ENCODE data around the gene STRA8.
A peak's percentile ranks its signal among the peaks of the same experiment; 100 is the strongest.

STRA8 gene

DNA sequence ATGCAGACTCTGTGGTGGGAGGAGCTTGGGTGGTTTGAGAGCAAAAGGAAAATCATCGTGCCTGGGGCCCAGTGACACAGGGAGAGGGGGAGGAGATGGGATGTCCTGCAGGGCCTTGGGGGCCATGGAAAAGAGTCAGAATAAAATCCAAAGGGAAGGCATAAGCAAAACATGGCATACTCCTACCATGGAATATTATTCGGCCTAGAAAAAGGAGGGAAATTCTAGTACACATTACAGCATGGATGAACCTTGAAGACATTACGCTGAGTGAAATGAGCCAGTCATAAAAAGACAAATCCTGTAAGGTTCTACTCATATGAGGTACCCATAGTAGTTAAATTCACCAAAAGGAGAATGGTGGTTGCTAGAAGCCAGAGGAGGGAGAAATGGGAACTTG is 38.7 kb downstream of the STRA8 start:
- no peak for DNase-seq

DNA sequence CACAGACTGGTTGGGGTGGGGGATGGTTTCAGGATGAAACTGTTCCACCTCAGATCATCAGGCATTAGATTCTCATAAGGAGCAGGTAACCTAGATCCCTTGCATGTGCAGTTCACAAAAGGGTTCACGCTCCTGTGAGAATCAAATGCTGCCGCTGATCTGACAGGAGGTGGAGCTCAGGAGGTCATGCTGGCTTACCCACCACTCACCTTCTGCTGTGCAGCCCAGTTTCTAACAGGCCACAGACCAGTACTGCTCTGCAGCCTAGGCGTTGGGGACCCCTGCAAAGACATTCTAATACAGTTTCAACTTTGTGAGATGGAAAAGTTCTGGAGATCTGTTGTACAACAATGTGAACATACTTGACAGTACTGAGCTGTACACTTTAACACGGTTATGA is 39.9 kb downstream of the STRA8 start:
- DNase-seq: no peak

DNA sequence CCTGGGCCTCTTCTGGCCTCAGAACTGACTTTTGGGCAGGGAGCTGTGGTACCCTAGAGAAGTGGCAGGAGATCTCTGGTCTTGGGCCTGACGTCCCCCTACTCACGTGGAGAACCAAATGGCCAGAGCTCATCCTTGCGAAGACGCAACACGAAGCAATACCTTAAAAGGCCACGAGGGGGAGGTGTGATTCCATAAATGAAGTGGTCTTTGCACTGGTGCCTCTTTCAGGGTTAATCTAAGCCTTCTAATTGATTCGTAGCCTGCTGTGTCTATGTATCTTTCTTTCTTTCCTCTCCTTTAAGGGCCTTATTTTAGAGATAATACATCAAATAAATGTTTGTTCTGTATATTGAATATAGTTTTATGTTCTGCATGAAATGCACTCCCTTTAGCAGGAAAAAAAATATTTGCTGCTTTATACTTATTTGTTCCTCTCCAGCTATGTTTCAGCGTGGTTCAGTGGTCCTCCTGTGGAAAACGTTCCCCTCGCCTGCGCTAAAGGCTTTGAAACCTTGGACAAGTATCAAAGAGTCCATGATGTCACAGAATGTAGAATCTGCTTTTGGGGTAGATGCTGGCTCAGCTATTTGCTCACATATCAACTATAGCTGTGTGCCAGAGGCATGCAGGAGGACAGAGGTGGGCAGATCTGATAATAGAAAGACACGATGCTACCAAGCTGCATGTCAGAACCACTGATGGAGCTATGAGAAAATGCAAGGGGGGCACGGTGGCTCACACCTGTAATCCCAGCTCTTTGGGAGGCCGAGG is 41.0 kb downstream of the STRA8 start:
- peak; percentile 40 for DNase-seq

GRCh38 chr7:135275971-135276580 is 42.4 kb downstream of the STRA8 start:
- no peak for DNase-seq

- DNase-seq: no peak
These were observed 43.5 kb downstream of the STRA8 start for GRCh38 chr7:135277161-135277560.

- peak; percentile 56 for DNase-seq
These were observed 47.8 kb downstream of the STRA8 start for GRCh38 chr7:135281363-135281949.

DNA sequence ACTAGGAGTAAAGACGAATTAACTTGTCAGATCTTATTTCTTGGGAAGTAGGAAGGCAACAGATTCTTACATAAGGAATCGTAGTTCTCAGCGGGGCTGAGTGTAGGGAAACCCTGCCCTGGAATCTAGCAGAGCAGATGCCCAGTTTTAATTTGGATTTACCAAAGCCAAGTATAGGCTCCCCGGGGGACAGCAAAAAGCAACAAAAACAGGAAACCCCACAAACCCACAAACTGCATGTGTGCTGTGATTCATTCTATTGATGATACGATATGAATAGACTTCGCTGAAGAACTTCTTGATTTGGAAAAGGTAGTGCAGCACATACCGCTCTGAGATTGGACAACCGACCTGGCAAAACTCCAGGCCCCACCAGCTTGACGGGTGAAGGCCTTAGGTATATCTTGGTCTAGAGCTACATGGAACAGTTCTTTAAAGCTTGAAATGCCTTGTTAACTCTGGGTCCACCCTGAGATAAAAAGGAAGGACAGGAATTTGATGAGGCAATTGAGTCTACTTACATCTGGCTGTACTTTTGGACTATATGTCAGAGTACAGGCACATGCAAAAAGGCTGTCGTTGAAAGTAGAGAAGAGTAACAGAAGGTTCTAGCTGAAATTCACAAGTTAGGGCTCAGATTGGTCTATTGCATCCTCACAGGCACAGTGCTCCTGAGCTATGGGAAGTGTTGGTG is 49.1 kb downstream of the STRA8 start:
- peak; percentile 8 for DNase-seq

GRCh38 chr7:135283959-135284638 is 50.5 kb downstream of the STRA8 start:
- DNase-seq: no peak

DNA sequence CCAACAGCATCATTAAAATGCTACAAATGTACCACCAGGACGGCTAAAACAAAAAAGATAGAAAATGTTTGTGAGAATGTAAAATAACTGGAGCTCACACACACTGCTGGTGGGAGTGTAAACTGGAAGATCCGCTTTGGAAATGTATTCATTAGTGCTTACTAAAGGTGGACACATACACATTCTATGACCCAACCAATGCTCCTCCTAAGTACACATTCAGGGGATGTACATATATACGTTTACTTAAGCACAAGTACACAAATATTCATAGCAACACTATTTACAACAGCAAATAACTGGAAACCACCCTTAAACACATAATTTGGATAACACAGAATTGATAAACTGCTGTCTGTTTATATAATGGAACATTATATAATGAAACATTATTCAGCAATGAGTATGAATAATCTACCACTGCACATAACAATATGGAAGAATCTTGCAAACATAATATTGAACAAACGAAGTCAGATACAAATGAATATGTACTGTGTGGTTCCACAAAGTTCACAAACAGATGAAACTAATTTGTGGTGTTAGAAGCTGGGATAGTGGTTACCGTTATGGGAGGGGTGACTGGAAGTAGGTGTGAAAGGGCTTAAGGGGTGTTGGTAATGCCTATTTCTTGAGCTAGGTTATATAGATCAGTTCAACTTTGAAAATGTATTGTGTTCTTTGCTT is 52.1 kb downstream of the STRA8 start:
- DNase-seq: no peak

- no peak for DNase-seq
These were observed 53.2 kb downstream of the STRA8 start for GRCh38 chr7:135286876-135287275.

GRCh38 chr7:135290594-135290993 is 57.0 kb downstream of the STRA8 start:
- DNase-seq: no peak

DNA sequence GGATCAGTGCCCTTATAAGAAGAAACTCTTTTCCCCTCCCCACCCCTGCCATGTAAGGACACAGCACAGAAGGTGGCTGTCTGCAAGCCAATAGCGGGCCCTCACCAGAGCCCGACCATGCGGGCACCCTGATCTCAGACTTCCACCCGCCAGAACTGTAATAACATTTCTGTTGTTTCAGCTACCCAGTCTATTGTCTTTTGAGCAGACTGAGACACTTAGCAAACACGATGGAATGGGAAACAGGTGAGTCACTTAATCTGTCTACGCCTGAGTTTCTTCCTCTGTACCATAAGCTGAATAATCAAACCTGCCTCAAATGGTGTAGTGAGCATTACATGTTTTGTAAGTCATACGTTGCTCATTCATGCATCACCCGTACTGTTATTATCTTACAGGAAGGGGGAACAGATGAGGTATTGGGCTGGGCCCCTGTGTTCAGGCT is 58.2 kb downstream of the STRA8 start:
- no peak for DNase-seq

GRCh38 chr7:135299235-135299634 is 65.6 kb downstream of the STRA8 start:
- no peak for DNase-seq

- DNase-seq: no peak
These were observed 67.5 kb downstream of the STRA8 start for GRCh38 chr7:135300913-135301765.

Data from activated effector memory CD4-positive, alpha-beta T cell treated with Interleukin-2 at 50 U/mL for 16 hours (primary cell).